Kidney epithelial cell (primary cell): ENCODE data around the gene ABHD8. TPM values are rescaled to one million over a fixed set of nuclear protein-coding genes. Genes with fewer than 3 reads are reported as not detected.
A peak's percentile ranks its signal among the peaks of the same experiment; 100 is the strongest.

Source experiments
- DNase-seq: peaks from one replicate; pipeline ENCODE4 v3.0.0-alpha.2; 2010; ENCODE audit warnings: low read depth
- H3K27me3 ChIP-seq: 2 replicates; pipeline ENCODE4 v1.6.0; 2011; ENCODE audit warnings: low read length; ENCODE audit not compliant: control insufficient read depth, insufficient read depth
- H3K36me3 ChIP-seq: 2 replicates; pipeline ENCODE4 v1.5.1; 2011; ENCODE audit warnings: low read length; ENCODE audit not compliant: control insufficient read depth, insufficient read depth
- H3K4me3 ChIP-seq: 2 replicates; pipeline ENCODE4 v1.5.1; 2011; ENCODE audit warnings: low read depth, mild to moderate bottlenecking, control low read depth, low read length
- total RNA-seq: library from RNA; depleted of rRNA; stranded (reverse); fragments of >200 nt; gene quantifications from 2 replicates; pipeline ENCODE4 v1.2.3, GENCODE V29; 2015
- TF ChIP-seq, protein P1 (sequence below): IDR thresholded peaks from 2 replicates; pipeline ENCODE4 v1.5.1; 2011; ENCODE audit warnings: mild to moderate bottlenecking, moderate library complexity, low read length, control low read depth, inconsistent platforms; ENCODE audit not compliant: insufficient read depth, poor library complexity, severe bottlenecking

ABHD8 gene
- total RNA-seq, 1 donor from 2014 or later: 18.6 TPM

DNA sequence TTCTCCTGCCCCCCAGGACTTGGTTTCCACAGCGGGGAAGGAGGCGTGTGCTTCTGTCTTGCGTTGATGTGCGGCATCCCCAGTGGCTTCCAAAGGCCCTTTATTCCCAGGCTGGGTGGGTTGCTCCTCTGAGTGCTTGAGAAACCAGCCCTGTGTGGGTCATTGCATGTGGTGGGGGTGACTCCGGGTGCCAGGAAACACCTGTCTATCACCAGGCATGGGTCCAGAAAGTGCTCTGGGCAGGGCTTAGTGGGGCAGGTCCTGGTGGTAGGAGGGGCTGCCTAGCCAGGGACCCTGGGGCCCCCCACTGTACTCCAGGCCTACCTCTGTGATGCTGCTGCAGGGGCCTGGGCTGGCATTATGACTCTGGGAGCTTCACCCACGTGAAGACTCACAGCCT, 15.7 kb upstream of the ABHD8 start:
- H3K36me3 ChIP-seq: peaks cover 5% of the 10 kb centered on the region
- H3K27me3 ChIP-seq: no peaks in the 10 kb centered on the region
- DNase-seq: no peak
- no peak overlapping the region for H3K4me3 ChIP-seq
- TF ChIP-seq, protein P1, sequence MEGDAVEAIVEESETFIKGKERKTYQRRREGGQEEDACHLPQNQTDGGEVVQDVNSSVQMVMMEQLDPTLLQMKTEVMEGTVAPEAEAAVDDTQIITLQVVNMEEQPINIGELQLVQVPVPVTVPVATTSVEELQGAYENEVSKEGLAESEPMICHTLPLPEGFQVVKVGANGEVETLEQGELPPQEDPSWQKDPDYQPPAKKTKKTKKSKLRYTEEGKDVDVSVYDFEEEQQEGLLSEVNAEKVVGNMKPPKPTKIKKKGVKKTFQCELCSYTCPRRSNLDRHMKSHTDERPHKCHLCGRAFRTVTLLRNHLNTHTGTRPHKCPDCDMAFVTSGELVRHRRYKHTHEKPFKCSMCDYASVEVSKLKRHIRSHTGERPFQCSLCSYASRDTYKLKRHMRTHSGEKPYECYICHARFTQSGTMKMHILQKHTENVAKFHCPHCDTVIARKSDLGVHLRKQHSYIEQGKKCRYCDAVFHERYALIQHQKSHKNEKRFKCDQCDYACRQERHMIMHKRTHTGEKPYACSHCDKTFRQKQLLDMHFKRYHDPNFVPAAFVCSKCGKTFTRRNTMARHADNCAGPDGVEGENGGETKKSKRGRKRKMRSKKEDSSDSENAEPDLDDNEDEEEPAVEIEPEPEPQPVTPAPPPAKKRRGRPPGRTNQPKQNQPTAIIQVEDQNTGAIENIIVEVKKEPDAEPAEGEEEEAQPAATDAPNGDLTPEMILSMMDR: no peak

DNA sequence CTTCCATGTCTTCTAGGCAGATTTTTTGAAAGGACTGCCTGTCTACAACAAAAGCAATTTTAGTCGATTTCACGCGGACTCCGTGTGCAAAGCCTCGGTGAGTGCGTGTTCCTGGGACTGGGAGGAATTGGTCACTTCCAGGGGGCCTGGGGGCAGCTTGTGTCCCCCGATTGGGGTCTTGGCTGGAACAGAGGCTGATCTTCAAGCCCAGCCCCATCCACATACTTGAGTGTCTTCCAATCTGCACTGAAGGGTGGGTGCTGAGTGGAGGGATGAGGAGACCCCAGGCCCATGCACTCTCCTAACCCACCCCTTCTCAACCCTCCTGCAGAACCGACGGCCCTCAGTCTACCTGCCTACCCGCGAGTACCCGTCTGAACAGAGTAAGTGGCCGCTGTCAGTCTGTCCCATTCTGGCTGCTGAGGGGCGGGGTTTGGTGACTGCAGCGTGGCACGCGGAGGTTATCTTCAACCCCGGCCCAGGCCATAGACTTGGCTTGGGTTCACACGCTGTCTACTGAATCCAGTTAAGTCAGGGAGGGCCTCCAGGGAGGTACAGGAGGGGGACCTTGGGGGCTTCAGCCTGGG, 10.9 kb upstream of the ABHD8 start:
- Histone ChIP-seq H3K27me3 (no peaks in the 10 kb centered on the region), H3K36me3 (peaks cover 3% of the 10 kb centered on the region), H3K4me3 (no peak overlapping the region)
- DNase-seq: no peak
- TF ChIP-seq, protein P1: no peak

DNA sequence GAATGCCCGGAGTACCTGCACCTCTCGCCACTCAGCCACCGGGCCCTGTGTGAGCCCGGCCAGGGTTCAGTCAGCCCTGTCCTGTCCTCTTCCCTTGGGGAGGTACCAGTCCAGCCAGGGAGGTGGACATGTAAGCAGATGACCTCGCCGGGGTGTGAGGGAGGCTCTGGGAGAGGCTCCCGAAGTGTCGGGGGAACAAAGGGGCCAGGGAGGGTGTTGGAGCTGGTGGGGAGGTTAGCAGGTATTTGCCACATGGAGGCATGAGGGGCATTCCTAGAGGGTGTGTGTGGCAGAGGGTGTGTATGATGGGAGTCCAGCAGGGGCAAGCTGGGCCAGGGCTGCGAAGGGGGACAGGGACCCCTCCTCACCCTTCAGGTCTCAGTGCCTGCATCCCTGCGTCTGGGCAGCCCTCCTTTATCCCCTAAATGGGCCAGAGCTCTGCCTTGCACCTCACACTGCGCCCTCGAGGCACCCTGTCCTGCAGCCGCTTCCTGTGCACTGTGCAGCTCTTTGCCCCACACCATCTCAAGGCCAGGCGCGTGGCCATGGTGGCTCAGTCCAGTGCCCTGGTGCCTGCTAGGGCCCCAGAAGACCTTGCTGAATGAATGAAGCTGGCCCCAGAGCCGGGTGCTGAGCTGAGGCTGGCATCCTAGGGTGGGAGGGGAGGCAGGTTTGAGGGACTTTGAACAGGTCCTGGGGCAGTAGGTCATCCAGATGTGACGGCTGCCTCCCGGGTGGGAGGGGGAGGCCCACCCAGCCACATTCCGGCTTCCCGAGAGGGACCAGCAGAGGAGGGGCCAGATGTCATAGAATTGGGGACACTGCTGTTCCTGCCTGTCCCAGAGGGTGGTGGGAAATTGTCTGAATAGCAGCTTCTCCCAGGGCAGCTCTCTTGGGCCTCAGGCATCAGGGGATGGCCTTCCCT, 9.2 kb upstream of the ABHD8 start:
- TF ChIP-seq, protein P1: no peak
- Histone ChIP-seq H3K27me3 (no peaks in the 10 kb centered on the region), H3K36me3 (peaks cover 3% of the 10 kb centered on the region), H3K4me3 (no peak overlapping the region)
- no peak for DNase-seq

DNA sequence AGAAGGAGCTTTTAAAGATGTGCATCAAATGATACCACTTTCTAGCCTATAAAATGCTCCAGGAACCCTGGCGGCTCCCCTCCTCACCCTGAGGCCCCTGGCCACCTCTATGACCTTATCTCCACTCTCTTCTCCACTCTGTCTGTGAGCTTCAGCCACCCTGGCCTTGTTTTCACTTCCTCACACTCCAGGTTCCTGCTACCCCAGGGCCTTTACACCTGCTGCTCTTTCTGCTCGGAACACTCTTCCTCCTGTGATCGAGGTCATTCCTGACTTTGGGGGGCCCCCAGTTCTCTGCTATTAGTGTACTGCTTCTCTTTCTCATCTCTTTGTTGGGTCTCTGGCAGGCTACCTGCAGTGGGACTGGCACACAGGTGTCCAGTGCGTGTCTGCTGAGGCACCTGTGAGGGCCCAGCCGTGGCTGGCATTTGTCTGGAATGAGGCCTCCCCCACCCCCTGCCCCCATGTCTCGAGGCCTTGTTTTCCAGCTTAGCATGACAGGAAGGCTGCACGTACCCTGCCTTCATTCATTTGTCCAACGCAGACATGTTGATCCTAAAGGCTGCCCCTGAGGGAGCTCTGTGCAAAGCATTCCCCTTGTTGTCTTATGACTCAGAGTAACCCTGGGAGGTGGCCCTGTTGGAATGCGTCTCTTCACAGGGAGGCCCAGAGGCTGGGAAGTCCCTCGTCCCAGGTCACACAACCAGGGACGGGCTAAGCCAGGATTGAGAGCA, 8.4 kb upstream of the ABHD8 start:
- H3K27me3 ChIP-seq: no peaks in the 10 kb centered on the region
- TF ChIP-seq, protein P1: no peak
- peaks cover 3% of the 10 kb centered on the region for H3K36me3 ChIP-seq
- peak; percentile 63 for DNase-seq
- no peak overlapping the region for H3K4me3 ChIP-seq

DNA sequence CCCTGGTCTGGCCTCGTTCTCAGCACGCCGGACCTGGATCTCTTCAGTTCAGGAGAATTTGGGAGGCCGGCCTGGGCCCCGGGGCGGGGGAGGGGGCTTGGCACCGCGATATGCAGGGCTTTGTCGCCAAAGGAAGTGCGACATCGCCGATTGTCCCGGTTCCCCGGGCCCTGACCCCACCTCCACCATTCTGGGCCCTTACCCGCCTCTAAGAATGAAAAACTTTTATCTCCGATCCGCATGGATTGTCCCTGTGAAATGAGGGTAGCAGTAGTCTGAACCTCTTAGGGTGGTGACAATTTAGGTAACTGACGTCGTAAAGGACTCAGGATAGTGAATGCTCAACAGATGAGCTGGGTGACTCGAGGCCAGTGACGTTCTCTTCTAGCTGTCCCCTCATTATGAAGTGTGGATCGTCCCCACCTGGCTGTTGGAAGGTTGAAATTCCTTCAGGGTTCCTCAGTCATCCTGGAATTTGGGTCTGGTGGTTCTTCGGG, 6.8 kb upstream of the ABHD8 start:
- TF ChIP-seq, protein P1: no peak
- peaks cover 3% of the 10 kb centered on the region for H3K36me3 ChIP-seq
- peak overlapping the region; percentile 92 for H3K4me3 ChIP-seq
- no peaks in the 10 kb centered on the region for H3K27me3 ChIP-seq
- no peak for DNase-seq
